PC-3 (cell line): ENCODE results near the gene RBMS2.

ENCODE experiments used
- CTCF ChIP-seq: fragments of 300-600 bp; sonication (generic); conservative IDR thresholded peaks from 2 replicates; pipeline ENCODE4 v1.5.1; 2017; ENCODE audit warnings: antibody characterized with exemption, low read depth, mild to moderate bottlenecking, low read length
- EZH2 ChIP-seq: fragments of 300-600 bp; sonication (generic); IDR thresholded peaks from one replicate; pipeline ENCODE4 v1.6.1; 2017; ENCODE audit warnings: antibody characterized with exemption, mild to moderate bottlenecking, low read length; ENCODE audit not compliant: unreplicated experiment

GRCh38 chr12:56630180-56630632 lies 108.6 kb downstream of the RBMS2 start, which contains the start of gene BAZ2A:
- no peak for TF ChIP-seq CTCF
- TF ChIP-seq EZH2, result no peak
